ENCODE results near the gene TCEAL4. TPM values are rescaled to one million over a fixed set of nuclear protein-coding genes. Genes with fewer than 3 reads are reported as not detected.

Gene TCEAL4
- total RNA-seq, 1 donor from 2014 or later, result 48.7 TPM

- Mint-ChIP-seq H3K27ac (no peak overlapping the region), H3K4me3 (no peak overlapping the region), H3K27me3 (ENCODE audit: insufficient read depth, low read depth) (peaks cover 5% of the 10 kb centered on the region), H3K9me3 (peaks cover 8% of the 10 kb centered on the region), H3K36me3 (peaks cover 26% of the 10 kb centered on the region), H3K4me1 (no peaks in the 10 kb centered on the region)
- TF ChIP-seq CTCF (IDR thresholded peaks at IDR 0.05) (no peak), EZH2phosphoT487 (IDR thresholded peaks at IDR 0.05) (no peak), EZH2 (IDR thresholded peaks at IDR 0.05) (no peak)
- no peaks in the 10 kb centered on the region for H3F3A ChIP-seq (ENCODE audit: low read depth)
- H3K9ac ChIP-seq, result no peak overlapping the region
- H3K4me1 ChIP-seq, result no peaks in the 10 kb centered on the region
- H2AFZ ChIP-seq (replicated peaks), result no peak overlapping the region
- H4K20me1 ChIP-seq (ENCODE audit: low read depth), result no peaks in the 10 kb centered on the region
- H3K27ac ChIP-seq, result no peak overlapping the region
- H3K4me3 ChIP-seq, result no peak overlapping the region
- no peak for DNase-seq (ENCODE audit: low spot score)
- H3K27me3 ChIP-seq, result no peaks in the 10 kb centered on the region
- no peaks in the 10 kb centered on the region for H3K9me3 ChIP-seq (ENCODE audit: low read depth)
- H3K4me2 ChIP-seq, result no peak overlapping the region
- H3K79me2 ChIP-seq (ENCODE audit: low read depth), result no peaks in the 10 kb centered on the region
- no peaks in the 10 kb centered on the region for H3K36me3 ChIP-seq
These were observed 29.7 kb downstream of the TCEAL4 start for GRCh38 chrX:103614999-103615398.

GRCh38 chrX:103615781-103616371 is 30.6 kb downstream of the TCEAL4 start:
- H3K4me1 Mint-ChIP-seq, result no peaks in the 10 kb centered on the region
- Histone ChIP-seq H3K36me3 (no peaks in the 10 kb centered on the region), H4K20me1 (ENCODE audit: low read depth) (no peaks in the 10 kb centered on the region), H3K27me3 (no peaks in the 10 kb centered on the region), H3K79me2 (ENCODE audit: low read depth) (no peaks in the 10 kb centered on the region), H3K27ac (no peak overlapping the region), H3F3A (ENCODE audit: low read depth) (no peaks in the 10 kb centered on the region), H2AFZ (replicated peaks) (no peak overlapping the region), H3K4me1 (no peaks in the 10 kb centered on the region), H3K4me3 (no peak overlapping the region), H3K4me2 (no peak overlapping the region), H3K9ac (no peak overlapping the region), H3K9me3 (ENCODE audit: low read depth) (no peaks in the 10 kb centered on the region)
- DNase-seq (ENCODE audit: low spot score), result no peak
- peaks cover 5% of the 10 kb centered on the region for H3K27me3 Mint-ChIP-seq (ENCODE audit: insufficient read depth, low read depth)
- H3K36me3 Mint-ChIP-seq, result peaks cover 30% of the 10 kb centered on the region
- H3K27ac Mint-ChIP-seq, result no peak overlapping the region
- no peak overlapping the region for H3K4me3 Mint-ChIP-seq
- TF ChIP-seq EZH2phosphoT487 (IDR thresholded peaks at IDR 0.05) (no peak), EZH2 (IDR thresholded peaks at IDR 0.05) (no peak), CTCF (IDR thresholded peaks at IDR 0.05) (no peak)
- H3K9me3 Mint-ChIP-seq, result peaks cover 10% of the 10 kb centered on the region

GRCh38 chrX:103616676-103617186 is 31.4 kb downstream of the TCEAL4 start:
- Mint-ChIP-seq H3K36me3 (peaks cover 37% of the 10 kb centered on the region), H3K4me3 (no peak overlapping the region), H3K27me3 (ENCODE audit: insufficient read depth, low read depth) (peaks cover 5% of the 10 kb centered on the region), H3K9me3 (peaks cover 10% of the 10 kb centered on the region), H3K27ac (no peak overlapping the region), H3K4me1 (no peaks in the 10 kb centered on the region)
- no peak for DNase-seq (ENCODE audit: low spot score)
- Histone ChIP-seq H3F3A (ENCODE audit: low read depth) (no peaks in the 10 kb centered on the region), H3K4me2 (no peak overlapping the region), H2AFZ (replicated peaks) (no peak overlapping the region), H3K27me3 (no peaks in the 10 kb centered on the region), H4K20me1 (ENCODE audit: low read depth) (no peaks in the 10 kb centered on the region), H3K9me3 (ENCODE audit: low read depth) (no peaks in the 10 kb centered on the region), H3K4me3 (no peak overlapping the region), H3K27ac (no peak overlapping the region), H3K79me2 (ENCODE audit: low read depth) (no peaks in the 10 kb centered on the region), H3K9ac (no peak overlapping the region), H3K36me3 (no peaks in the 10 kb centered on the region), H3K4me1 (no peaks in the 10 kb centered on the region)
- TF ChIP-seq CTCF (IDR thresholded peaks at IDR 0.05), result no peak
- no peak for TF ChIP-seq EZH2 (IDR thresholded peaks at IDR 0.05)
- no peak for TF ChIP-seq EZH2phosphoT487 (IDR thresholded peaks at IDR 0.05)

All from neural progenitor cell (in vitro differentiated cells).